Vagina (tissue), 2 donors: Measurements from ENCODE around the gene KDM5B.

Experiments
- POLR2A ChIP-seq, 2 donors: fragments of 450-650 bp; IDR thresholded peaks; one replicate each; pipeline ENCODE4 v1.6.1; 2017; ENCODE audit warnings: antibody characterized with exemption in 2 of 2, mild to moderate bottlenecking in 2 of 2, moderate library complexity in 2 of 2
- POLR2AphosphoS5 ChIP-seq, 2 donors: sonication (generic); formaldehyde crosslinking; IDR thresholded peaks; one replicate each; pipeline ENCODE4 v1.9.0; 2017; ENCODE audit warnings: antibody characterized with exemption in 2 of 2, mild to moderate bottlenecking in 2 of 2, low read depth in 1 of 2; ENCODE audit not compliant: insufficient read depth in 1 of 2
- TF ChIP-seq, protein P1 (sequence below), 3 experiments: fragments of 450-650 bp in 2 of 3; fragments of 200-600 bp in 1 of 3; sonication (generic) in 1 of 3; IDR thresholded peaks; one replicate each; pipeline ENCODE4 v1.5.1; 2017 to 2019; ENCODE audit warnings: antibody characterized with exemption in 3 of 3, mild to moderate bottlenecking in 2 of 3, moderate library complexity in 2 of 3

DNA sequence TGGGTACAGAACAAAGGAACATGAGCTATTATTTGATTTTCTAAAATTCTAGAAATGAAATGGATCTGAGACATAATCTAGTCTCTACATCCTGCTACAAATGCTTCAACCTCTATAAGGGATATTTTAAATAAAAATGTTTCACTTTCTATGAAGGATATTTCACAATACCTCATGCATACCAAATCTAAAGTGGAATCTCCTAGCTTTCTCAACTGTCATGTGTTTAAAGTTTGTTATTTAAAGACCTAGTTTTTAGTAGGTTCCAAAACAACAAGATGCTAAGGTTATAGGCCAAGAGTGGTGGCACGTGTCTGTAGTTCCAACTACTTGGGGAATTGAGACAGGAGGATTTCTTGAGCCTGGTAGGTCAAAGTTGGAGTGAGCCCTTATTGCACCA lies 47.6 kb downstream of the KDM5B start:
- TF ChIP-seq, protein P1, sequence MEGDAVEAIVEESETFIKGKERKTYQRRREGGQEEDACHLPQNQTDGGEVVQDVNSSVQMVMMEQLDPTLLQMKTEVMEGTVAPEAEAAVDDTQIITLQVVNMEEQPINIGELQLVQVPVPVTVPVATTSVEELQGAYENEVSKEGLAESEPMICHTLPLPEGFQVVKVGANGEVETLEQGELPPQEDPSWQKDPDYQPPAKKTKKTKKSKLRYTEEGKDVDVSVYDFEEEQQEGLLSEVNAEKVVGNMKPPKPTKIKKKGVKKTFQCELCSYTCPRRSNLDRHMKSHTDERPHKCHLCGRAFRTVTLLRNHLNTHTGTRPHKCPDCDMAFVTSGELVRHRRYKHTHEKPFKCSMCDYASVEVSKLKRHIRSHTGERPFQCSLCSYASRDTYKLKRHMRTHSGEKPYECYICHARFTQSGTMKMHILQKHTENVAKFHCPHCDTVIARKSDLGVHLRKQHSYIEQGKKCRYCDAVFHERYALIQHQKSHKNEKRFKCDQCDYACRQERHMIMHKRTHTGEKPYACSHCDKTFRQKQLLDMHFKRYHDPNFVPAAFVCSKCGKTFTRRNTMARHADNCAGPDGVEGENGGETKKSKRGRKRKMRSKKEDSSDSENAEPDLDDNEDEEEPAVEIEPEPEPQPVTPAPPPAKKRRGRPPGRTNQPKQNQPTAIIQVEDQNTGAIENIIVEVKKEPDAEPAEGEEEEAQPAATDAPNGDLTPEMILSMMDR (IDR thresholded peaks at IDR 0.05) = no peak
- TF ChIP-seq POLR2A (IDR thresholded peaks at IDR 0.05) (no peak), POLR2AphosphoS5 (IDR thresholded peaks at IDR 0.05; ENCODE audit: insufficient read depth in 1 of 2, low read depth in 1 of 2) (no peak)
